ENCODE results near the gene TNPO2. TPM values are rescaled to one million over a fixed set of nuclear protein-coding genes. Genes with fewer than 3 reads are reported as not detected.
"Not testable (repeated sequence)": the region's sequence is repeated elsewhere in the genome, so short reads cannot be mapped to it uniquely, and the experiment has no call there.

Gene TNPO2
- total RNA-seq, 1 donor from 2014 or later: 99.7 TPM

DNA sequence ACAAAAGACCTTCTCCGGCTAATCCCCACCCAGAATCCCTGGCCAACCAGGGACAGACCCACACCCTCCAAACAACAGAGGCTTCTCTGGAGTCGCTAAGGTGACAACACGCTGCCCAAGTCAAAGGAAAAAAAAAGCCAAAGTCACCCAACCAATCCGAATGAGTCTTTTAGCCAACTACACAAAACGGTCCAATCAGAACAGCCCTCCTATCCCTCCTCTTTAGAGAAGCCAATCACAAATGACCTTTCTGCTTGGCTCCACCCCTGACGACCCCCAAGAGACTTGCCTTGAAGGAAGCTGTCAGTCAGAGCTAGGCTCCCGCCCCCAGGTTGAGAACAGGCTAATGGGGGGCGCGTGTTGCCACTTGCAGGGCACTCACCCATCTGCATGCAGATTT is 20.7 kb downstream of the TNPO2 start:
- Mint-ChIP-seq H3K4me1 (ENCODE audit: unreplicated experiment) (peaks cover 5% of the 10 kb centered on the region), H3K9me3 (no peaks in the 10 kb centered on the region), H3K27ac (no peak overlapping the region), H3K4me3 (no peak overlapping the region), H3K27me3 (no peaks in the 10 kb centered on the region), H3K36me3 (peaks cover 18% of the 10 kb centered on the region)
- TF ChIP-seq CTCF (conservative IDR thresholded peaks at IDR 0.05): no peak
- no peak for DNase-seq (ENCODE audit: extremely low spot score, unreplicated experiment)

- H3K27ac Mint-ChIP-seq: no peak overlapping the region
- no peak for TF ChIP-seq CTCF (conservative IDR thresholded peaks at IDR 0.05)
- DNase-seq (ENCODE audit: extremely low spot score, unreplicated experiment): no peak
- no peaks in the 10 kb centered on the region for H3K9me3 Mint-ChIP-seq
- H3K4me3 Mint-ChIP-seq: no peak overlapping the region
- H3K4me1 Mint-ChIP-seq (ENCODE audit: unreplicated experiment): peaks cover 7% of the 10 kb centered on the region
- H3K36me3 Mint-ChIP-seq: peaks cover 18% of the 10 kb centered on the region
- no peaks in the 10 kb centered on the region for H3K27me3 Mint-ChIP-seq
Measured at GRCh38 chr19:12701596-12702282, 22.0 kb downstream of the TNPO2 start.

DNA sequence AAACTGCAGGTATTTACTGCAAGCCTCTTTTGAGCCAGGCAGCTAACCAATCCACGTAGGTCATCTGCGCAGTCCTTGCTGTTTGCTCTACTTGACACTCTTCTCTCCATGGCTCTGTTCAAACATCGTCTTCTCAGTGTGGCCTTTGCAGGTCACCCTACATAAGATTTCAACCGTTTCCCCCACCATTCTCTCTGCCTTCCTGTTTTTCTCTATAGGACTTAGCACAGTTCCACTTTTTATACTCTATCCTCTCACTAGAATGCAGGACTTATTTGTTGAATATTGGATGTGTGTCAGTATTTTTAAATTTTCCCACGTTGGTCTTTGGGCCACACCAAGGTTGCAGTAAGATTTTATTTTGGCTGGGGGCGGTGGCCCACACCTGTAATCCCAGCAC is 25.6 kb downstream of the TNPO2 start:
- DNase-seq (ENCODE audit: extremely low spot score, unreplicated experiment): no peak
- peaks cover 10% of the 10 kb centered on the region for H3K4me1 Mint-ChIP-seq (ENCODE audit: unreplicated experiment)
- H3K27ac Mint-ChIP-seq: no peak overlapping the region
- peak overlapping the region; percentile 78 for H3K4me3 Mint-ChIP-seq
- H3K9me3 Mint-ChIP-seq: no peaks in the 10 kb centered on the region
- H3K27me3 Mint-ChIP-seq: no peaks in the 10 kb centered on the region
- H3K36me3 Mint-ChIP-seq: peaks cover 6% of the 10 kb centered on the region
- TF ChIP-seq CTCF (conservative IDR thresholded peaks at IDR 0.05): no peak

- not testable (repeated sequence) for H3K36me3 Mint-ChIP-seq; H3K9me3 Mint-ChIP-seq; DNase-seq (ENCODE audit: extremely low spot score, unreplicated experiment); H3K27ac Mint-ChIP-seq; H3K4me1 Mint-ChIP-seq (ENCODE audit: unreplicated experiment); H3K27me3 Mint-ChIP-seq
- H3K4me3 Mint-ChIP-seq: peak overlapping the region; percentile 52
Measured at GRCh38 chr19:12697425-12697824, 26.3 kb downstream of the TNPO2 start.

- H3K9me3 Mint-ChIP-seq: no peaks in the 10 kb centered on the region
- TF ChIP-seq CTCF (conservative IDR thresholded peaks at IDR 0.05): no peak
- H3K4me3 Mint-ChIP-seq: peak within 1 kb of the TSS; percentile 92
- DNase-seq (ENCODE audit: extremely low spot score, unreplicated experiment): peak; percentile 97
- H3K4me1 Mint-ChIP-seq (ENCODE audit: unreplicated experiment): peaks cover 7% of the 10 kb centered on the region
- peak within 1 kb of the TSS; percentile 95 for H3K27ac Mint-ChIP-seq
- H3K27me3 Mint-ChIP-seq: no peaks in the 10 kb centered on the region
- peaks cover 4% of the 10 kb centered on the region for H3K36me3 Mint-ChIP-seq
Measured at GRCh38 chr19:12696366-12697335, 27.1 kb downstream of the TNPO2 start, which contains the start of gene FBXW9. Gene FBXW9 (minus strand): TSS chr19:12696631. CDS start chr19:12696581, 50 bp downstream.

DNA sequence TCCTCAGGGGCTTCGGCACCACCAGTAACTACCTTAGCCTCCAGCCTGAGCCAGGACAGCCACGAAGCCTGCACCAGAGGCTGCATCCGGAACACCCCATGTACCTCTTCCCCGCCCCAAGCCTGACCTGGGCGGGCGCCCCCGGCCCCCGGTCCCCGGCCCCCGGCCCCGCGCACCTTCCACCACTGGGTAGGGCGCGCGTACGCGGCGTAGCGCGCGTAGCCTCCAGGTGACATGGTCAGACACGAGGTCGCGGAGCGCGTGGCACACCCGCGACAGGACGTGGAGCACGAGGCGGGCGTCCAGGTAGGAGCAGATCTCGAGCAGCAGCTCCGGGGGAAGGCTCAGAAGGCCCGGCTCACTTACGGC is 27.8 kb downstream of the TNPO2 start:
- Mint-ChIP-seq H3K27ac (no peak overlapping the region), H3K9me3 (no peaks in the 10 kb centered on the region), H3K4me1 (ENCODE audit: unreplicated experiment) (peaks cover 7% of the 10 kb centered on the region), H3K36me3 (peaks cover 4% of the 10 kb centered on the region), H3K27me3 (no peaks in the 10 kb centered on the region), H3K4me3 (peak overlapping the region; percentile 92)
- DNase-seq (ENCODE audit: extremely low spot score, unreplicated experiment): no peak
- no peak for TF ChIP-seq CTCF (conservative IDR thresholded peaks at IDR 0.05)
